ENCODE data around the gene CNGA3.

CNGA3 gene

GRCh38 chr2:98416383-98417159, 70.3 kb downstream of the CNGA3 start:
- Histone ChIP-seq H4K20me1 (ENCODE audit: insufficient read depth, low read length) (no peaks in the 10 kb centered on the region), H3K4me1 (ENCODE audit: low read length) (peaks cover 10% of the 10 kb centered on the region), H3K4me2 (ENCODE audit: low read length) (no peak overlapping the region), H3K36me3 (replicated peaks; ENCODE audit: low read depth, low read length) (no peaks in the 10 kb centered on the region), H3K27me3 (ENCODE audit: low read depth, low read length) (peaks cover 4% of the 10 kb centered on the region), H3K9ac (ENCODE audit: low read length) (no peak overlapping the region), H3K79me2 (ENCODE audit: low read length) (no peaks in the 10 kb centered on the region), H3K27ac (ENCODE audit: low read length) (no peak overlapping the region), H3K4me3 (ENCODE audit: low read length) (no peak overlapping the region), H3K9me3 (ENCODE audit: insufficient read depth, low read length) (no peaks in the 10 kb centered on the region), H2AFZ (ENCODE audit: low read depth, low read length) (no peak overlapping the region)
- no peak for TF ChIP-seq EZH2phosphoT487 (IDR thresholded peaks at IDR 0.05; ENCODE audit: low read depth)
- no peak for TF ChIP-seq CTCF (IDR thresholded peaks at IDR 0.05; ENCODE audit: low read depth, low read length)

- TF ChIP-seq EZH2phosphoT487 (IDR thresholded peaks at IDR 0.05; ENCODE audit: low read depth): no peak
- no peak for TF ChIP-seq CTCF (IDR thresholded peaks at IDR 0.05; ENCODE audit: low read depth, low read length)
- Histone ChIP-seq H3K79me2 (ENCODE audit: low read length) (no peaks in the 10 kb centered on the region), H3K9me3 (ENCODE audit: insufficient read depth, low read length) (no peaks in the 10 kb centered on the region), H3K36me3 (replicated peaks; ENCODE audit: low read depth, low read length) (no peaks in the 10 kb centered on the region), H3K4me2 (ENCODE audit: low read length) (no peak overlapping the region), H3K4me3 (ENCODE audit: low read length) (no peak overlapping the region), H3K9ac (ENCODE audit: low read length) (no peak overlapping the region), H3K27me3 (ENCODE audit: low read depth, low read length) (no peaks in the 10 kb centered on the region), H3K4me1 (ENCODE audit: low read length) (peaks cover 5% of the 10 kb centered on the region; the same call in 1 of the 2 replicates), H4K20me1 (ENCODE audit: insufficient read depth, low read length) (no peaks in the 10 kb centered on the region), H2AFZ (ENCODE audit: low read depth, low read length) (no peak overlapping the region), H3K27ac (ENCODE audit: low read length) (no peak overlapping the region)
Observed at GRCh38 chr2:98419544-98419943, 73.3 kb downstream of the CNGA3 start.

- Histone ChIP-seq H3K4me1 (ENCODE audit: low read length) (peaks cover 5% of the 10 kb centered on the region; the same call in 1 of the 2 replicates), H3K27ac (ENCODE audit: low read length) (no peak overlapping the region), H2AFZ (ENCODE audit: low read depth, low read length) (no peak overlapping the region), H3K36me3 (replicated peaks; ENCODE audit: low read depth, low read length) (no peaks in the 10 kb centered on the region), H4K20me1 (ENCODE audit: insufficient read depth, low read length) (no peaks in the 10 kb centered on the region), H3K4me2 (ENCODE audit: low read length) (no peak overlapping the region), H3K79me2 (ENCODE audit: low read length) (no peaks in the 10 kb centered on the region), H3K9me3 (ENCODE audit: insufficient read depth, low read length) (no peaks in the 10 kb centered on the region), H3K27me3 (ENCODE audit: low read depth, low read length) (no peaks in the 10 kb centered on the region), H3K4me3 (ENCODE audit: low read length) (no peak overlapping the region), H3K9ac (ENCODE audit: low read length) (no peak overlapping the region)
- no peak for TF ChIP-seq EZH2phosphoT487 (IDR thresholded peaks at IDR 0.05; ENCODE audit: low read depth)
- no peak for TF ChIP-seq CTCF (IDR thresholded peaks at IDR 0.05; ENCODE audit: low read depth, low read length)
Observed at GRCh38 chr2:98419977-98420725, 73.9 kb downstream of the CNGA3 start.

DNA sequence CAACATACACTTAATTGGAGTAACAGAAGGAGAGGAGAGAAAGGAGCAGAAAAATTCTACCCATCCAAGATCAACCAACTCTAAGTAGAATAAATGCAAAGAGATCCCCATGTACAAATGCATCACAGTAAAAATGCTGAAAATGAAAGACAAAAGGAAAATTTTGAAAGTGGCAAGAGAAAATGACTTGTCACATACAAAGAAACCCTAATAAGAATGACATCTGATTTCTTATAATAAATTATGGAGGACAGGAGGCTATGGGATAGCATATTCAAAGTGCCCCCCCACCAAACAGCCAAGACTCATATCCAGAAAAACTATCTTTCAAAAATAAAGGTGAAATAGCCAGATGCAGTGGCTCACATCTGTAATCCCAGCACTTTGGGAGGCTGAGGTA, 76.2 kb downstream of the CNGA3 start:
- Histone ChIP-seq H3K36me3 (replicated peaks; ENCODE audit: low read depth, low read length) (no peaks in the 10 kb centered on the region), H3K27ac (ENCODE audit: low read length) (no peak overlapping the region), H3K4me2 (ENCODE audit: low read length) (no peak overlapping the region), H4K20me1 (ENCODE audit: insufficient read depth, low read length) (no peaks in the 10 kb centered on the region), H3K79me2 (ENCODE audit: low read length) (no peaks in the 10 kb centered on the region), H3K27me3 (ENCODE audit: low read depth, low read length) (peaks cover 4% of the 10 kb centered on the region; the same call in 1 of the 2 replicates), H2AFZ (ENCODE audit: low read depth, low read length) (no peak overlapping the region), H3K9me3 (ENCODE audit: insufficient read depth, low read length) (no peaks in the 10 kb centered on the region), H3K4me1 (ENCODE audit: low read length) (peaks cover 5% of the 10 kb centered on the region; the same call in 1 of the 2 replicates), H3K4me3 (ENCODE audit: low read length) (no peak overlapping the region), H3K9ac (ENCODE audit: low read length) (no peak overlapping the region)
- TF ChIP-seq EZH2phosphoT487 (IDR thresholded peaks at IDR 0.05; ENCODE audit: low read depth): no peak
- no peak for TF ChIP-seq CTCF (IDR thresholded peaks at IDR 0.05; ENCODE audit: low read depth, low read length)

All from OCI-LY3 (cell line).